Measurements from ENCODE around the gene SOX5. TPM values are rescaled to one million over a fixed set of nuclear protein-coding genes. Genes with fewer than 3 reads are reported as not detected.

Gene SOX5
- polyA plus RNA-seq, 1 of the 3 experiments (the other 2 are of a cell fraction) = 0.21 TPM

- TF ChIP-seq USF2 (IDR thresholded peaks at IDR 0.05; ENCODE audit: borderline replicate concordance, low read depth, low read length) (no peak), CTCF (IDR thresholded peaks at IDR 0.05) (no peak), ELF1 (IDR thresholded peaks at IDR 0.05) (no peak), YY1 (IDR thresholded peaks at IDR 0.05; ENCODE audit: low read depth) (no peak)
These were observed 81.7 kb downstream of the SOX5 start (continued) for GRCh38 chr12:23867794-23868193.

- Histone ChIP-seq H4K20me1 (ENCODE audit: insufficient read depth) (no peaks in the 10 kb centered on the region), H3K27me3 (ENCODE audit: insufficient read depth) (no peaks in the 10 kb centered on the region), H3K4me3 (ENCODE audit: low read depth in 2 of 2, low read length in 1 of 2) (no peak overlapping the region), H3K36me3 (replicated peaks in 1 of 2; ENCODE audit: control insufficient read depth in 1 of 2, insufficient read depth in 2 of 2, low read length in 1 of 2) (no peaks in the 10 kb centered on the region), H3K4me2 (no peak overlapping the region), H2AFZ (ENCODE audit: low read depth) (no peak overlapping the region), H3K4me1 (ENCODE audit: control insufficient read depth in 1 of 2, insufficient read depth in 2 of 2, low read depth in 1 of 2, low read length in 1 of 2) (no peaks in the 10 kb centered on the region), H3K79me2 (ENCODE audit: insufficient read depth) (no peaks in the 10 kb centered on the region), H3K9me3 (no peaks in the 10 kb centered on the region), H3F3A (replicated peaks; ENCODE audit: insufficient read depth) (peaks cover 3% of the 10 kb centered on the region), H3K9me2 (no peaks in the 10 kb centered on the region), H3K27ac (ENCODE audit: low read depth in 2 of 2, low read length in 1 of 2) (no peak overlapping the region), H3K9ac (no peak overlapping the region)
- WGBS (ENCODE audit: low lambda C conversion rate) = 40% methylated on average over 3 of the region's 3 CpGs
- ChIA-PET POLR2A (no interaction called here), CTCF (no interaction called here)
- no peak for DNase-seq
- TF ChIP-seq SMC3 (IDR thresholded peaks at IDR 0.05; ENCODE audit: low read depth, low read length) (no peak), RXRA (IDR thresholded peaks at IDR 0.05; ENCODE audit: borderline replicate concordance, low read depth) (no peak), RAD21 (IDR thresholded peaks at IDR 0.05; ENCODE audit: low read length) (no peak), EZH2phosphoT487 (IDR thresholded peaks at IDR 0.05; ENCODE audit: borderline replicate concordance, low read depth) (no peak), TEAD4 (IDR thresholded peaks at IDR 0.05; ENCODE audit: borderline replicate concordance, insufficient read depth) (no peak), FOXM1 (IDR thresholded peaks at IDR 0.05; ENCODE audit: low read depth) (no peak), EP300 (IDR thresholded peaks at IDR 0.05; ENCODE audit: borderline replicate concordance in 1 of 2, low read depth in 1 of 2, low read length in 1 of 2) (no peak), GABPA (IDR thresholded peaks at IDR 0.05; ENCODE audit: low read depth) (no peak), POLR2AphosphoS5 (IDR thresholded peaks at IDR 0.05; ENCODE audit: low read depth, low read length) (no peak), TCF12 (IDR thresholded peaks at IDR 0.05) (no peak), NFIC (IDR thresholded peaks at IDR 0.05; ENCODE audit: borderline replicate concordance) (no peak), MXI1 (IDR thresholded peaks at IDR 0.05; ENCODE audit: low read depth, low read length) (no peak), ELF1 (IDR thresholded peaks at IDR 0.05) (no peak), FOXJ3 (CRISPR knock-in tag; IDR thresholded peaks at IDR 0.05) (no peak), JUND (IDR thresholded peaks at IDR 0.05) (no peak), GATA2 (CRISPR knock-in tag; IDR thresholded peaks at IDR 0.05) (no peak), TAF1 (IDR thresholded peaks at IDR 0.05; ENCODE audit: borderline replicate concordance, low read depth, low read length) (no peak), USF2 (IDR thresholded peaks at IDR 0.05; ENCODE audit: borderline replicate concordance, low read depth, low read length) (no peak)
These were observed 86.8 kb downstream of the SOX5 start for GRCh38 chr12:23862701-23863100.

Data from SK-N-SH (cell line).